ENCODE results near the gene SNAPC1. TPM values are rescaled to one million over a fixed set of nuclear protein-coding genes. Genes with fewer than 3 reads are reported as not detected.

Gene SNAPC1
- total RNA-seq, 1 experiment from 2014 or later, result 8.6 TPM

- Histone ChIP-seq H3K27me3 (ENCODE audit: control insufficient read depth, insufficient read depth, low read length) (no peaks in the 10 kb centered on the region), H3K4me3 (ENCODE audit: low read depth in 2 of 2, low read length in 2 of 2) (no peak overlapping the region), H3K36me3 (ENCODE audit: control insufficient read depth, insufficient read depth, low read length) (peaks cover 14% of the 10 kb centered on the region), H3K9me3 (ENCODE audit: control insufficient read depth, insufficient read depth, low read depth, low read length) (no peaks in the 10 kb centered on the region), H3K27ac (ENCODE audit: low read length) (no peak overlapping the region), H3K4me1 (ENCODE audit: control insufficient read depth, insufficient read depth, low read length) (peaks cover 5% of the 10 kb centered on the region)
- in situ Hi-C loops (cut with HindIII; ENCODE audit: low pct_unique_long_range_greater_than_20kb, low sequenced_read_pairs) (no loop called here), intact Hi-C loops (cut with micrococcal nuclease; ENCODE audit: unreplicated experiment) (no loop called here)
- no peak for DNase-seq (ENCODE audit: low read depth, low spot score)
- ChIA-PET POLR2A (no interaction called here), CTCF (interaction anchor here (0.7 kb wide), 1 partner anchor 380 kb away, joined by 5 read pairs; no protein-coding TSS in a partner anchor)
- no peak for ATAC-seq
- TF ChIP-seq CTCF (IDR thresholded peaks at IDR 0.05), result no peak
- TF ChIP-seq TCF7L2 (IDR thresholded peaks at IDR 0.05; ENCODE audit: low read depth, low read length), result no peak
- TF ChIP-seq POLR2AphosphoS5 (IDR thresholded peaks at IDR 0.05; ENCODE audit: low read depth, low read length), result no peak
- TF ChIP-seq SIN3A (IDR thresholded peaks at IDR 0.05; ENCODE audit: borderline replicate concordance, insufficient read depth, low read depth, low read length), result no peak
- BruUV-seq (replicated peaks), result no TSS peak
Measured at GRCh38 chr14:61746881-61747280, 15.3 kb upstream of the SNAPC1 start.

- ATAC-seq (no peak), DNase-seq (ENCODE audit: low read depth, low spot score) (no peak)
- Histone ChIP-seq H3K27me3 (ENCODE audit: control insufficient read depth, insufficient read depth, low read length) (no peaks in the 10 kb centered on the region), H3K27ac (ENCODE audit: low read length) (no peak overlapping the region), H3K9me3 (ENCODE audit: control insufficient read depth, insufficient read depth, low read depth, low read length) (no peaks in the 10 kb centered on the region), H3K36me3 (ENCODE audit: control insufficient read depth, insufficient read depth, low read length) (peaks cover 14% of the 10 kb centered on the region), H3K4me1 (ENCODE audit: control insufficient read depth, insufficient read depth, low read length) (peaks cover 5% of the 10 kb centered on the region), H3K4me3 (ENCODE audit: low read depth in 2 of 2, low read length in 2 of 2) (no peak overlapping the region)
- TF ChIP-seq POLR2AphosphoS5 (IDR thresholded peaks at IDR 0.05; ENCODE audit: low read depth, low read length) (no peak), CTCF (IDR thresholded peaks at IDR 0.05) (no peak), TCF7L2 (IDR thresholded peaks at IDR 0.05; ENCODE audit: low read depth, low read length) (no peak), REST (IDR thresholded peaks at IDR 0.05; ENCODE audit: insufficient read depth in 1 of 2, low read depth in 2 of 2, low read length in 1 of 2) (no peak), SIN3A (IDR thresholded peaks at IDR 0.05; ENCODE audit: borderline replicate concordance, insufficient read depth, low read depth, low read length) (no peak)
- in situ Hi-C loops (cut with HindIII; ENCODE audit: low pct_unique_long_range_greater_than_20kb, low sequenced_read_pairs), result no loop called here
- intact Hi-C loops (cut with micrococcal nuclease; ENCODE audit: unreplicated experiment), result no loop called here
- BruUV-seq (replicated peaks), result TSS peak; percentile 71
- ChIA-PET POLR2A (no interaction called here), CTCF (no interaction called here)
Measured at GRCh38 chr14:61747342-61747741, 14.9 kb upstream of the SNAPC1 start.
